GM19468 (cell line): ENCODE results near the gene SELENOO.

ENCODE experiments used
- ATAC-seq: cut with Tn5 transposase; IDR thresholded peaks from one replicate; pipeline ENCODE4 v1.9.1; 2021; ENCODE audit warnings: mild to moderate bottlenecking, moderate library complexity, moderate number of reproducible peaks; ENCODE audit not compliant: unreplicated experiment; ENCODE audit errors: extremely low read depth

The SELENOO gene

GRCh38 chr22:50262460-50262911 is 61.7 kb downstream of the SELENOO start:
- ATAC-seq, result no peak

- ATAC-seq, result no peak
Measured at GRCh38 chr22:50262973-50263617, 62.3 kb downstream of the SELENOO start.

- no peak for ATAC-seq
Measured at GRCh38 chr22:50264104-50264745, 63.4 kb downstream of the SELENOO start.

- no peak for ATAC-seq
Measured at GRCh38 chr22:50264946-50265669, 64.3 kb downstream of the SELENOO start.

GRCh38 chr22:50266994-50267393 is 66.2 kb downstream of the SELENOO start:
- no peak for ATAC-seq
